Smooth muscle cell (in vitro differentiated cells): ENCODE data around the gene RAMP3. TPM values are rescaled to one million over a fixed set of nuclear protein-coding genes. Genes with fewer than 3 reads are reported as not detected.

Experiments
- DNase-seq: peaks from one replicate; lab custom pipeline; 2025; ENCODE audit not compliant: unreplicated experiment; lab: John Stamatoyannopoulos, UW
- H2AFZ ChIP-seq: fragments of 200-600 bp; sonication (generic); 2 replicates; pipeline ENCODE4 v1.6.0; 2016; ENCODE audit warnings: antibody characterized with exemption, low read depth, mild to moderate bottlenecking
- H3F3A ChIP-seq: fragments of 200-600 bp; sonication (generic); 2 replicates; pipeline ENCODE4 v1.6.0; 2017; ENCODE audit warnings: antibody characterized with exemption, low read depth
- H3K27ac ChIP-seq: fragments of 200-600 bp; sonication (generic); 2 replicates; pipeline ENCODE4 v1.5.1; 2016; ENCODE audit warnings: low read depth, mild to moderate bottlenecking
- H3K27me3 ChIP-seq: fragments of 200-600 bp; sonication (generic); 2 replicates; pipeline ENCODE4 v1.6.1; 2016; ENCODE audit warnings: low read depth, mild to moderate bottlenecking
- H3K36me3 ChIP-seq: fragments of 200-600 bp; sonication (generic); 2 replicates; pipeline ENCODE4 v1.5.1; 2016; ENCODE audit warnings: low read depth
- H3K4me1 ChIP-seq: fragments of 200-600 bp; sonication (generic); 2 replicates; pipeline ENCODE4 v1.5.1; 2016; ENCODE audit warnings: low read depth
- H3K4me2 ChIP-seq: fragments of 200-600 bp; sonication (generic); 2 replicates; pipeline ENCODE4 v1.6.0; 2016; ENCODE audit warnings: mild to moderate bottlenecking
- H3K4me3 ChIP-seq: fragments of 200-600 bp; sonication (generic); 2 replicates; pipeline ENCODE4 v1.5.1; 2016; ENCODE audit warnings: mild to moderate bottlenecking
- H3K79me2 ChIP-seq: fragments of 200-600 bp; sonication (generic); 2 replicates; pipeline ENCODE4 v1.6.0; 2016; ENCODE audit warnings: low read depth, mild to moderate bottlenecking
- H3K9ac ChIP-seq: fragments of 200-600 bp; sonication (generic); 2 replicates; pipeline ENCODE4 v1.6.0; 2016; ENCODE audit warnings: low read depth
- H3K9me3 ChIP-seq: fragments of 200-600 bp; sonication (generic); replicated peaks from 2 replicates; pipeline ENCODE4 v1.5.1; 2016; ENCODE audit warnings: low read depth
- H4K20me1 ChIP-seq: fragments of 200-600 bp; sonication (generic); 2 replicates; pipeline ENCODE4 v1.6.0; 2016; ENCODE audit warnings: low read depth
- WGBS: methylation state at CpG from one replicate; pipeline ENCODE4 v1.1.7; 2016; ENCODE audit warnings: low lambda C conversion rate; 5-methylcytosine and 5-hydroxymethylcytosine counted together
- polyA plus RNA-seq: library from polyadenylated mRNA; unstranded; fragments of >200 nt; fragmentation: Nextera tagmentation; extraction: Ambion mirVana; gene quantifications from 2 replicates; pipeline ENCODE4 v1.2.1, GENCODE V29; 2016
- total RNA-seq: library from RNA; depleted of rRNA; stranded (reverse); fragments of >200 nt; gene quantifications from 2 replicates; pipeline ENCODE4 v1.2.3, GENCODE V29; 2014
- TF ChIP-seq, protein P1 (sequence below): fragments of 200-600 bp; sonication (generic); IDR thresholded peaks from 2 replicates; pipeline ENCODE4 v1.5.1; 2017; ENCODE audit warnings: borderline replicate concordance, mild to moderate bottlenecking, antibody characterized with exemption; ENCODE audit not compliant: insufficient read depth, poor library complexity, severe bottlenecking

Gene RAMP3
- total and polyA plus RNA-seq, 2 experiments from 2014 or later, result not detected

DNA sequence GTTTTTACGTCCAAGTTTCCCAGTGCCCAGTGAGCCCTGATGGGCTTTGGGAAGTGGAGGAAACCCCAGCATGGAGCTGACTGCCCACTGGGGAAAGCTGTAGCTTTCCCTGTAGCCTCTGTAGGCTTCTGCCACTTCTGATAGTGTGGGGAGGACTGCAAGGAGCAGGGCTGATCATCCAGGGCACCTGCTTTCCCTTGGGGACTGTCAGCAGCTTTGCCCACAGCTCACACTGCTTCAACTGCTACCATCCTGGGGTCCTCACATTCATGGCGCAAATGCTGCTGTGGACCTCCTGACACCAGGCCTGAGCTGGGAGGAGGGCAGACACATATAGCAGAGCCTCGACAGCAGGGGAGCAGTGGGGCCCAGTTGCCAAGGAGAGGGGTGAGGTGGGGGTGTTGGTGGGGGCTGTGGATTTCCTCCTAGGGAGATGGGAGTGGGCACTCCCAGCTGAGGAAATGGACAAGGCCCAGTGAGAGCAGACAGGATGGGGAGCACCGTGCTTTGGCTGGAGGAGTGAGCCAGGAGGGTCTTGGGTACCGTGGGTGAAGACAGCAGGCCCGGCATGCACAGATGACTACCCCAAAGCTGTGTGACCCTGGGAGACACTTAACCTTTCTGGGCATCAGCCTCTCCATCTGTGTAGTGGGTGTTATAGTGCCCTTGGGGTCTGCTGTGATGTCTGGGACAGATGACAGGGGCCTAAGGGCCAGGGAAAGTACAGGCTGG, 16.2 kb downstream of the RAMP3 start:
- DNase-seq, result no peak
- no peak overlapping the region for H3K4me2 ChIP-seq
- no peak overlapping the region for H3K27ac ChIP-seq
- H4K20me1 ChIP-seq, result no peaks in the 10 kb centered on the region
- no peaks in the 10 kb centered on the region for H3K9me3 ChIP-seq
- H3K36me3 ChIP-seq, result no peaks in the 10 kb centered on the region
- no peak overlapping the region for H2AFZ ChIP-seq
- H3K79me2 ChIP-seq, result no peaks in the 10 kb centered on the region
- 97% methylated on average over 6 of the region's 6 CpGs for WGBS
- no peaks in the 10 kb centered on the region for H3F3A ChIP-seq
- no peaks in the 10 kb centered on the region for H3K4me1 ChIP-seq
- H3K9ac ChIP-seq, result no peak overlapping the region
- peaks cover 17% of the 10 kb centered on the region for H3K27me3 ChIP-seq
- no peak overlapping the region for H3K4me3 ChIP-seq
- TF ChIP-seq, protein P1, sequence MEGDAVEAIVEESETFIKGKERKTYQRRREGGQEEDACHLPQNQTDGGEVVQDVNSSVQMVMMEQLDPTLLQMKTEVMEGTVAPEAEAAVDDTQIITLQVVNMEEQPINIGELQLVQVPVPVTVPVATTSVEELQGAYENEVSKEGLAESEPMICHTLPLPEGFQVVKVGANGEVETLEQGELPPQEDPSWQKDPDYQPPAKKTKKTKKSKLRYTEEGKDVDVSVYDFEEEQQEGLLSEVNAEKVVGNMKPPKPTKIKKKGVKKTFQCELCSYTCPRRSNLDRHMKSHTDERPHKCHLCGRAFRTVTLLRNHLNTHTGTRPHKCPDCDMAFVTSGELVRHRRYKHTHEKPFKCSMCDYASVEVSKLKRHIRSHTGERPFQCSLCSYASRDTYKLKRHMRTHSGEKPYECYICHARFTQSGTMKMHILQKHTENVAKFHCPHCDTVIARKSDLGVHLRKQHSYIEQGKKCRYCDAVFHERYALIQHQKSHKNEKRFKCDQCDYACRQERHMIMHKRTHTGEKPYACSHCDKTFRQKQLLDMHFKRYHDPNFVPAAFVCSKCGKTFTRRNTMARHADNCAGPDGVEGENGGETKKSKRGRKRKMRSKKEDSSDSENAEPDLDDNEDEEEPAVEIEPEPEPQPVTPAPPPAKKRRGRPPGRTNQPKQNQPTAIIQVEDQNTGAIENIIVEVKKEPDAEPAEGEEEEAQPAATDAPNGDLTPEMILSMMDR, result no peak

DNA sequence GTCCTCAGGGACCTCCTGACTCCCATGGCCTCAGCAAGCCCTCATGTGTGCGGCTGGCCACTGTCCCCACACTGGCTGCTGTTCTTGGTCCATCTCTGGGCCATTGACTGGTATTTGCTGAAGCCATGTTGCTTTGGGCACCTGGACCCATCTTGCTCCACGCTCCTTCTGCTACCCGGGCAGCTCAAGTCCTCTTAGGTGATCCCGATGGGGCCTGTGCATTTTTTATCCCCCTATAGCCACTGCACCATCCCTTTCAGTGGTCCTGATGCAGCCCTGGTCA, 16.7 kb downstream of the RAMP3 start:
- TF ChIP-seq, protein P1, result no peak
- Histone ChIP-seq H3K27ac (no peak overlapping the region), H3K36me3 (no peaks in the 10 kb centered on the region), H3K27me3 (peaks cover 15% of the 10 kb centered on the region), H3K4me3 (no peak overlapping the region), H3K4me1 (no peaks in the 10 kb centered on the region), H2AFZ (no peak overlapping the region), H3K79me2 (no peaks in the 10 kb centered on the region), H3K9ac (no peak overlapping the region), H3K9me3 (no peaks in the 10 kb centered on the region), H3K4me2 (no peak overlapping the region), H3F3A (no peaks in the 10 kb centered on the region), H4K20me1 (no peaks in the 10 kb centered on the region)
- DNase-seq, result no peak
- 96% methylated on average over 4 of the region's 4 CpGs for WGBS

DNA sequence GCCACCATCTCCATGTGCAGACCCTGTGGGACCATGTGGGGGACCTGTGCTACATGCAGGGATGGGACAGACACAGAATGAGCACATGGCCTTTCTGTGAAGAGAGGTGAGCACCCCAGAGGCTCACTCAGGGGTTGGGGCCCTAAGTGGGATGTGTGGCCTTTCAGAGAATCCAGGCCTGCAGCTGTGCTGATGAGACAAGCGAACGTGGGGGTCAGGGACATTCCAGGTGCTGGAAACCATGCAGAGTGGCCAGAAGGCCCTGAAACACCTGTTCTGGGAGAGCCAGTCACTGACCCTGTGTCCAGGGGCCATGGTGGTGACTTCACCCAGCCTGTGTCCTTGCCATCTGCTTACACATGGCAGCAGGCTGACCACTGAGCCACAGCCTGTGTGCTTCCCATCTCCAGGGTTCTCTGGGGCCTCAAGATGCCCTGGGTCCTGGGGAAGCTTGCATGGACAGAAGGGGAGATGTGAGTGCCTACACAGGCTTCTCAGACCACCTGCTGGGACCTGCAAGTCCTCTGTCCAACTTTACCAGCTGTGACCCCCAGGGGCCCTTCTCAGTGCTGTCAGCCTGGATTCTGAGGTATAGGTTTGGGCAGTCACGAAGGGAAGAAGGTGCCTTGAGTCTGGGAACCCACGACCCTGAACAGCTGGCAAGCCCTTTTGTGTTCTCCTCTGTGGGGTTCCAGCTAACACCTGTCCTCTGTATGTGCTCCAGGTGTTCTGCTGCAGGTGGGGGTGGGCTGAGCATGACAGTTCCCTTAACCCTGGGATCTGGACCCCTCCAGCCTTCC, 17.6 kb downstream of the RAMP3 start:
- Histone ChIP-seq H3K36me3 (no peaks in the 10 kb centered on the region), H3K27ac (no peak overlapping the region), H3K4me3 (no peak overlapping the region), H3K4me1 (no peaks in the 10 kb centered on the region), H3K4me2 (no peak overlapping the region), H3K9me3 (no peaks in the 10 kb centered on the region), H2AFZ (no peak overlapping the region), H4K20me1 (no peaks in the 10 kb centered on the region), H3K9ac (no peak overlapping the region), H3F3A (no peaks in the 10 kb centered on the region), H3K79me2 (no peaks in the 10 kb centered on the region), H3K27me3 (peaks cover 11% of the 10 kb centered on the region)
- DNase-seq, result no peak
- 76% methylated on average over 4 of the region's 4 CpGs for WGBS
- TF ChIP-seq, protein P1, result no peak

DNA sequence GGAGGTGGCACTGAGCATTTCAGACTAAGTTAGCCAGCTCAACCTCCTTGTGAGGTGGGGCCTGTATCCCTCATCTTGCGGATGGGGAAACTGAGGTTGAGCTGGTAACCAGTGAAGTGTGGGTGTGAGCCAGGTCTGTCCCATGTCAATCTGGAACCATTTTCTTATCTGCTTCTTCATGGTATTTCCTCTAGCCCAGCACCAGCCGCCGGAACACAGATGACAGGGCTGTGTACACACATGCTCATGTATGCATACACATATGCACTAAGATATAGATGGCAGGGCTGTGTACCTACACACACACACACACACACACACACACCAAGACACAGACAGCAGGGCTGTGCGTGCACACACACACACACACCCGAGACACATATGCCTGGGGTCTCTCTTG, 18.5 kb downstream of the RAMP3 start:
- 95% methylated on average over 5 of the region's 5 CpGs for WGBS
- H3K4me3 ChIP-seq, result no peak overlapping the region
- no peaks in the 10 kb centered on the region for H3K4me1 ChIP-seq
- H2AFZ ChIP-seq, result no peak overlapping the region
- no peak overlapping the region for H3K9ac ChIP-seq
- no peak for DNase-seq
- no peaks in the 10 kb centered on the region for H3K36me3 ChIP-seq
- no peaks in the 10 kb centered on the region for H3F3A ChIP-seq
- no peaks in the 10 kb centered on the region for H3K9me3 ChIP-seq
- H3K79me2 ChIP-seq, result no peaks in the 10 kb centered on the region
- H3K27me3 ChIP-seq, result peaks cover 11% of the 10 kb centered on the region
- H4K20me1 ChIP-seq, result no peaks in the 10 kb centered on the region
- no peak overlapping the region for H3K27ac ChIP-seq
- TF ChIP-seq, protein P1, result no peak
- H3K4me2 ChIP-seq, result no peak overlapping the region
